Activated CD8-positive, alpha-beta memory T cell treated with anti-CD3 and anti-CD28 coated beads for 1 hour (primary cell): Measurements from ENCODE around the gene SPATA6.
"Not testable (repeated sequence)": the region's sequence is repeated elsewhere in the genome, so short reads cannot be mapped to it uniquely, and the experiment has no call there.

Experiments used
- DNase-seq, 2 donors: peaks; one replicate each; pipeline ENCODE4 v3.0.0-alpha.2; 2020; ENCODE audit warnings: low read depth in 1 of 2; ENCODE audit errors: extremely low read depth in 1 of 2

SPATA6 gene

GRCh38 chr1:48471691-48472576 is at the start of gene SPATA6:
SPATA6 (minus strand) TSS chr1:48472204; CDS start chr1:48472008, 196 bp downstream.
- peak; percentile 81 to 89 for DNase-seq

GRCh38 chr1:48519896-48520295 is 47.9 kb upstream of the SPATA6 start:
- not testable (repeated sequence) for DNase-seq

- no peak for DNase-seq
Measured at GRCh38 chr1:48506870-48507269, 34.9 kb upstream of the SPATA6 start.

- no peak for DNase-seq
Measured at GRCh38 chr1:48500541-48501450, 28.8 kb upstream of the SPATA6 start.

- DNase-seq = no peak
Measured at GRCh38 chr1:48499211-48499735, 27.3 kb upstream of the SPATA6 start.

GRCh38 chr1:48498096-48498791 is 26.2 kb upstream of the SPATA6 start:
- DNase-seq = peak; percentile 29 to 60

- no peak for DNase-seq
Measured at GRCh38 chr1:48495911-48496310, 23.9 kb upstream of the SPATA6 start.

- DNase-seq = no peak
Measured at GRCh38 chr1:48495166-48495565, 23.2 kb upstream of the SPATA6 start.

GRCh38 chr1:48493970-48494769 is 22.2 kb upstream of the SPATA6 start:
- no peak for DNase-seq

- DNase-seq = no peak
Measured at GRCh38 chr1:48493041-48493440, 21.0 kb upstream of the SPATA6 start.

GRCh38 chr1:48492392-48492791 is 20.4 kb upstream of the SPATA6 start:
- no peak for DNase-seq

- no peak for DNase-seq
Measured at GRCh38 chr1:48488721-48489120, 16.7 kb upstream of the SPATA6 start.

- DNase-seq = no peak
Measured at GRCh38 chr1:48480504-48480903, 8.5 kb upstream of the SPATA6 start.

GRCh38 chr1:48480023-48480422 is 8.0 kb upstream of the SPATA6 start:
- DNase-seq = not testable (repeated sequence)

- DNase-seq = no peak
Measured at GRCh38 chr1:48472638-48473037, 634 bp upstream of the SPATA6 start.

- no peak for DNase-seq
Measured at GRCh38 chr1:48470950-48471690, 884 bp downstream of the SPATA6 start.

- no peak for DNase-seq
Measured at GRCh38 chr1:48470481-48470855, 1.5 kb downstream of the SPATA6 start.

- no peak for DNase-seq
Measured at GRCh38 chr1:48469616-48470480, 2.2 kb downstream of the SPATA6 start.
